SK-N-SH (cell line): ENCODE data around the gene PXK. TPM values are rescaled to one million over a fixed set of nuclear protein-coding genes. Genes with fewer than 3 reads are reported as not detected.

Source experiments
- CTCF ChIA-PET: fragments of 300-600, 350-600 bp; formaldehyde crosslinking; extraction: SDS; loops from one replicate; lab custom pipeline; 2021; lab: Yijun Ruan, JAX
- POLR2A ChIA-PET: fragments of 350-600 bp; sonication (Branson Sonifier 250); formaldehyde crosslinking; extraction: SDS; loops from one replicate; lab custom pipeline; 2020; ENCODE audit warnings: antibody characterized with exemption, inconsistent platforms; lab: Yijun Ruan, JAX
- DNase-seq: peaks from one replicate; pipeline ENCODE4 v3.0.0; 2012
- H2AFZ ChIP-seq: fragments of 200-600 bp; sonication (generic); 2 replicates; pipeline ENCODE4 v1.8.1; 2016; ENCODE audit warnings: antibody characterized with exemption, mild to moderate bottlenecking, low read depth
- H3F3A ChIP-seq: fragments of 200-600 bp; sonication (generic); replicated peaks from 2 replicates; pipeline ENCODE3; 2016; ENCODE audit warnings: antibody characterized with exemption, mild to moderate bottlenecking; ENCODE audit not compliant: insufficient read depth
- H3K27ac ChIP-seq, 2 experiments: fragments of 200-500 bp in 1 of 2; fragments of 200-600 bp in 1 of 2; sonication (Bioruptor generic) in 1 of 2; sonication (generic), shearing (Covaris generic) in 1 of 2; 2 replicates each; pipeline versions ENCODE4 v1.5.1 to v1.6.1; 2014 to 2016; ENCODE audit warnings: low read depth in 2 of 2, inconsistent platforms in 1 of 2, low read length in 1 of 2, mild to moderate bottlenecking in 1 of 2, mixed read lengths in 1 of 2
- H3K27me3 ChIP-seq: fragments of 200-600 bp; sonication (generic), shearing (Covaris generic); 2 replicates; pipeline ENCODE4 v1.6.1; 2016; ENCODE audit warnings: mixed run types; ENCODE audit not compliant: insufficient read depth
- H3K36me3 ChIP-seq, 2 experiments: fragments of 200-500 bp in 1 of 2; fragments of 200-600 bp in 1 of 2; sonication (Bioruptor generic) in 1 of 2; sonication (generic) in 1 of 2; replicated peaks in 1 of 2; 2 replicates each; pipeline versions ENCODE3 to v1.5.1; 2014 to 2016; ENCODE audit warnings: low read length in 1 of 2, mild to moderate bottlenecking in 1 of 2; ENCODE audit not compliant: insufficient read depth in 2 of 2, control insufficient read depth in 1 of 2
- H3K4me1 ChIP-seq, 2 experiments: fragments of 200-500 bp in 1 of 2; fragments of 200-600 bp in 1 of 2; sonication (Bioruptor generic) in 1 of 2; sonication (generic), shearing (Covaris generic) in 1 of 2; 2 replicates each; pipeline versions ENCODE4 v1.5.1 to v1.6.1; 2014 to 2016; ENCODE audit warnings: low read depth in 1 of 2, low read length in 1 of 2, mixed run types in 1 of 2; ENCODE audit not compliant: insufficient read depth in 2 of 2, control insufficient read depth in 1 of 2
- H3K4me2 ChIP-seq: fragments of 200-600 bp; sonication (generic), shearing (Covaris generic); 2 replicates; pipeline ENCODE4 v1.6.1; 2017; ENCODE audit warnings: mixed run types
- H3K4me3 ChIP-seq, 2 experiments: fragments of 200-500 bp in 1 of 2; fragments of 200-600 bp in 1 of 2; sonication (Bioruptor generic) in 1 of 2; sonication (generic), shearing (Covaris generic) in 1 of 2; 2 replicates each; pipeline versions ENCODE4 v1.5.1 to v1.8.1; 2014 to 2016; ENCODE audit warnings: low read depth in 2 of 2, inconsistent platforms in 1 of 2, low read length in 1 of 2, mild to moderate bottlenecking in 1 of 2, mixed read lengths in 1 of 2, moderate library complexity in 1 of 2
- H3K79me2 ChIP-seq: fragments of 200-600 bp; sonication (generic); 2 replicates; pipeline ENCODE4 v1.8.1; 2017; ENCODE audit warnings: mild to moderate bottlenecking; ENCODE audit not compliant: insufficient read depth
- H3K9ac ChIP-seq: fragments of 200-600 bp; sonication (generic); 2 replicates; pipeline ENCODE4 v1.6.1; 2017; ENCODE audit warnings: mixed run types
- H3K9me2 ChIP-seq: fragments of 200-600 bp; sonication (generic); 2 replicates; pipeline ENCODE4 v1.6.1; 2017; ENCODE audit warnings: mixed run types
- H3K9me3 ChIP-seq: fragments of 200-600 bp; sonication (generic); 2 replicates; pipeline ENCODE4 v1.6.1; 2017; ENCODE audit warnings: mixed run types, mild to moderate bottlenecking, moderate library complexity
- H4K20me1 ChIP-seq: fragments of 200-600 bp; sonication (generic); 2 replicates; pipeline ENCODE4 v1.6.1; 2017; ENCODE audit warnings: mild to moderate bottlenecking, mixed run types; ENCODE audit not compliant: insufficient read depth
- CHD2 ChIP-seq: fragments of 150-350 bp; IDR thresholded peaks from 2 replicates; pipeline ENCODE4 v1.6.1; 2018; ENCODE audit warnings: low read length; ENCODE audit not compliant: partially characterized antibody
- EP300 ChIP-seq, 2 experiments: IDR thresholded peaks; 2 replicates each; pipeline versions ENCODE4 v1.4.0 to v1.6.1; 2012; ENCODE audit warnings: borderline replicate concordance in 1 of 2, low read depth in 1 of 2, low read length in 1 of 2
- FOXJ3 ChIP-seq: sonication (generic); formaldehyde crosslinking; IDR thresholded peaks from 2 replicates; pipeline ENCODE4 v1.5.1; 2020; ENCODE audit warnings: mild to moderate bottlenecking, missing genetic modification reagents
- RCOR1 ChIP-seq: fragments of 150-350 bp; IDR thresholded peaks from 2 replicates; pipeline ENCODE4 v1.6.1; 2017; ENCODE audit warnings: antibody characterized with exemption, low read length
- RXRA ChIP-seq: IDR thresholded peaks from 2 replicates; pipeline ENCODE4 v1.4.0; 2012; ENCODE audit warnings: low read depth, mild to moderate bottlenecking, borderline replicate concordance
- TAF1 ChIP-seq: IDR thresholded peaks from 2 replicates; pipeline ENCODE4 v1.6.1; 2012; ENCODE audit warnings: low read depth, mild to moderate bottlenecking, low read length, moderate library complexity, borderline replicate concordance
- TCF12 ChIP-seq: IDR thresholded peaks from 2 replicates; pipeline ENCODE4 v1.4.0; 2012
- YY1 ChIP-seq: IDR thresholded peaks from 2 replicates; pipeline ENCODE4 v1.4.0; 2012; ENCODE audit warnings: low read depth, mild to moderate bottlenecking
- WGBS: methylation state at CpG from one replicate; pipeline ENCODE4 v1.1.6; 2017; ENCODE audit warnings: low lambda C conversion rate; 5-methylcytosine and 5-hydroxymethylcytosine counted together
- polyA plus RNA-seq, 3 experiments: library from polyadenylated mRNA; depleted of rRNA; stranded (reverse); fragments of >200 nt; gene quantifications; 2 replicates each; pipeline ENCODE4 v1.2.3, GENCODE V29; 2012
- TF ChIP-seq, protein P1 (sequence below): IDR thresholded peaks from 2 replicates; pipeline ENCODE4; 2012
- TF ChIP-seq, protein P2 (sequence below): fragments of 150-350 bp; IDR thresholded peaks from 2 replicates; pipeline ENCODE4 v1.6.1; 2016; ENCODE audit warnings: mild to moderate bottlenecking, low read depth, low read length
- TF ChIP-seq, protein P3 (sequence below): IDR thresholded peaks from 2 replicates; pipeline ENCODE4 v1.6.1; 2012; ENCODE audit warnings: mild to moderate bottlenecking, low read depth, low read length, moderate library complexity
- TF ChIP-seq, protein P4 (sequence below): IDR thresholded peaks from 2 replicates; pipeline ENCODE4 v1.4.0; 2012; ENCODE audit warnings: low read depth, borderline replicate concordance

Gene PXK
- polyA plus RNA-seq, 1 of the 3 experiments (the other 2 are of a cell fraction): 8.4 TPM

GRCh38 chr3:58434511-58434910 lies 101.8 kb downstream of the PXK start:
- ChIA-PET CTCF (interaction anchor here (1.6 to 3.6 kb wide), 2 partner anchors 19 to 196 kb away, joined by 4 to 10 read pairs; no protein-coding TSS in a partner anchor), POLR2A (interaction anchor here (0.8 kb wide), 1 partner anchor 9 kb away, joined by 3 read pairs; no protein-coding TSS in a partner anchor)
- TF ChIP-seq RXRA: no peak
- no peak for TF ChIP-seq CHD2
- TF ChIP-seq, protein P1, sequence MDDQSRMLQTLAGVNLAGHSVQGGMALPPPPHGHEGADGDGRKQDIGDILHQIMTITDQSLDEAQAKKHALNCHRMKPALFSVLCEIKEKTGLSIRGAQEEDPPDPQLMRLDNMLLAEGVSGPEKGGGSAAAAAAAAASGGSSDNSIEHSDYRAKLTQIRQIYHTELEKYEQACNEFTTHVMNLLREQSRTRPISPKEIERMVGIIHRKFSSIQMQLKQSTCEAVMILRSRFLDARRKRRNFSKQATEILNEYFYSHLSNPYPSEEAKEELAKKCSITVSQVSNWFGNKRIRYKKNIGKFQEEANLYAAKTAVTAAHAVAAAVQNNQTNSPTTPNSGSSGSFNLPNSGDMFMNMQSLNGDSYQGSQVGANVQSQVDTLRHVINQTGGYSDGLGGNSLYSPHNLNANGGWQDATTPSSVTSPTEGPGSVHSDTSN: no peak
- TF ChIP-seq, protein P2, sequence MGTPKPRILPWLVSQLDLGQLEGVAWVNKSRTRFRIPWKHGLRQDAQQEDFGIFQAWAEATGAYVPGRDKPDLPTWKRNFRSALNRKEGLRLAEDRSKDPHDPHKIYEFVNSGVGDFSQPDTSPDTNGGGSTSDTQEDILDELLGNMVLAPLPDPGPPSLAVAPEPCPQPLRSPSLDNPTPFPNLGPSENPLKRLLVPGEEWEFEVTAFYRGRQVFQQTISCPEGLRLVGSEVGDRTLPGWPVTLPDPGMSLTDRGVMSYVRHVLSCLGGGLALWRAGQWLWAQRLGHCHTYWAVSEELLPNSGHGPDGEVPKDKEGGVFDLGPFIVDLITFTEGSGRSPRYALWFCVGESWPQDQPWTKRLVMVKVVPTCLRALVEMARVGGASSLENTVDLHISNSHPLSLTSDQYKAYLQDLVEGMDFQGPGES: no peak
- no peak for TF ChIP-seq EP300 (IDR thresholded peaks at IDR 0.05; ENCODE audit: borderline replicate concordance in 1 of 2, low read depth in 1 of 2, low read length in 1 of 2)
- TF ChIP-seq, protein P3, sequence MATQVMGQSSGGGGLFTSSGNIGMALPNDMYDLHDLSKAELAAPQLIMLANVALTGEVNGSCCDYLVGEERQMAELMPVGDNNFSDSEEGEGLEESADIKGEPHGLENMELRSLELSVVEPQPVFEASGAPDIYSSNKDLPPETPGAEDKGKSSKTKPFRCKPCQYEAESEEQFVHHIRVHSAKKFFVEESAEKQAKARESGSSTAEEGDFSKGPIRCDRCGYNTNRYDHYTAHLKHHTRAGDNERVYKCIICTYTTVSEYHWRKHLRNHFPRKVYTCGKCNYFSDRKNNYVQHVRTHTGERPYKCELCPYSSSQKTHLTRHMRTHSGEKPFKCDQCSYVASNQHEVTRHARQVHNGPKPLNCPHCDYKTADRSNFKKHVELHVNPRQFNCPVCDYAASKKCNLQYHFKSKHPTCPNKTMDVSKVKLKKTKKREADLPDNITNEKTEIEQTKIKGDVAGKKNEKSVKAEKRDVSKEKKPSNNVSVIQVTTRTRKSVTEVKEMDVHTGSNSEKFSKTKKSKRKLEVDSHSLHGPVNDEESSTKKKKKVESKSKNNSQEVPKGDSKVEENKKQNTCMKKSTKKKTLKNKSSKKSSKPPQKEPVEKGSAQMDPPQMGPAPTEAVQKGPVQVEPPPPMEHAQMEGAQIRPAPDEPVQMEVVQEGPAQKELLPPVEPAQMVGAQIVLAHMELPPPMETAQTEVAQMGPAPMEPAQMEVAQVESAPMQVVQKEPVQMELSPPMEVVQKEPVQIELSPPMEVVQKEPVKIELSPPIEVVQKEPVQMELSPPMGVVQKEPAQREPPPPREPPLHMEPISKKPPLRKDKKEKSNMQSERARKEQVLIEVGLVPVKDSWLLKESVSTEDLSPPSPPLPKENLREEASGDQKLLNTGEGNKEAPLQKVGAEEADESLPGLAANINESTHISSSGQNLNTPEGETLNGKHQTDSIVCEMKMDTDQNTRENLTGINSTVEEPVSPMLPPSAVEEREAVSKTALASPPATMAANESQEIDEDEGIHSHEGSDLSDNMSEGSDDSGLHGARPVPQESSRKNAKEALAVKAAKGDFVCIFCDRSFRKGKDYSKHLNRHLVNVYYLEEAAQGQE: no peak
- TF ChIP-seq TAF1: no peak
- no peak for TF ChIP-seq RCOR1
- TF ChIP-seq YY1: no peak
- TF ChIP-seq, protein P4, sequence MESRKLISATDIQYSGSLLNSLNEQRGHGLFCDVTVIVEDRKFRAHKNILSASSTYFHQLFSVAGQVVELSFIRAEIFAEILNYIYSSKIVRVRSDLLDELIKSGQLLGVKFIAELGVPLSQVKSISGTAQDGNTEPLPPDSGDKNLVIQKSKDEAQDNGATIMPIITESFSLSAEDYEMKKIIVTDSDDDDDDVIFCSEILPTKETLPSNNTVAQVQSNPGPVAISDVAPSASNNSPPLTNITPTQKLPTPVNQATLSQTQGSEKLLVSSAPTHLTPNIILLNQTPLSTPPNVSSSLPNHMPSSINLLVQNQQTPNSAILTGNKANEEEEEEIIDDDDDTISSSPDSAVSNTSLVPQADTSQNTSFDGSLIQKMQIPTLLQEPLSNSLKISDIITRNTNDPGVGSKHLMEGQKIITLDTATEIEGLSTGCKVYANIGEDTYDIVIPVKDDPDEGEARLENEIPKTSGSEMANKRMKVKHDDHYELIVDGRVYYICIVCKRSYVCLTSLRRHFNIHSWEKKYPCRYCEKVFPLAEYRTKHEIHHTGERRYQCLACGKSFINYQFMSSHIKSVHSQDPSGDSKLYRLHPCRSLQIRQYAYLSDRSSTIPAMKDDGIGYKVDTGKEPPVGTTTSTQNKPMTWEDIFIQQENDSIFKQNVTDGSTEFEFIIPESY: no peak
- no peak for TF ChIP-seq TCF12
- TF ChIP-seq FOXJ3 (CRISPR knock-in tag): no peak
- H3K36me3 ChIP-seq: peaks cover 23 to 28% of the 10 kb centered on the region in 2 experiments
- peak overlapping the region in 1 of 2 experiments; percentile 73; a peak in 2 of 4 replicates for H3K27ac ChIP-seq
- H3K79me2 ChIP-seq: peaks cover 20% of the 10 kb centered on the region
- H3K9me3 ChIP-seq: no peaks in the 10 kb centered on the region
- no peak overlapping the region for H3K9ac ChIP-seq
- H2AFZ ChIP-seq: no peak overlapping the region
- peaks cover 6 to 15% of the 10 kb centered on the region in 2 experiments for H3K4me1 ChIP-seq
- H4K20me1 ChIP-seq: no peaks in the 10 kb centered on the region
- no peaks in the 10 kb centered on the region for H3K9me2 ChIP-seq
- DNase-seq: no peak
- WGBS: 95% methylated on average over 11 of the region's 11 CpGs
- H3K27me3 ChIP-seq: no peaks in the 10 kb centered on the region
- no peaks in the 10 kb centered on the region for H3F3A ChIP-seq
- H3K4me2 ChIP-seq: peak overlapping the region; percentile 89; the same call in 1 of the 2 replicates
- peak overlapping the region in 1 of 2 experiments; percentile 46; a peak in 1 of 4 replicates for H3K4me3 ChIP-seq
